ENCODE measurements around the gene CST9. TPM values are rescaled to one million over a fixed set of nuclear protein-coding genes. Genes with fewer than 3 reads are reported as not detected.

Gene CST9
- total RNA-seq, 6 experiments from 2014 or later = not detected

DNA sequence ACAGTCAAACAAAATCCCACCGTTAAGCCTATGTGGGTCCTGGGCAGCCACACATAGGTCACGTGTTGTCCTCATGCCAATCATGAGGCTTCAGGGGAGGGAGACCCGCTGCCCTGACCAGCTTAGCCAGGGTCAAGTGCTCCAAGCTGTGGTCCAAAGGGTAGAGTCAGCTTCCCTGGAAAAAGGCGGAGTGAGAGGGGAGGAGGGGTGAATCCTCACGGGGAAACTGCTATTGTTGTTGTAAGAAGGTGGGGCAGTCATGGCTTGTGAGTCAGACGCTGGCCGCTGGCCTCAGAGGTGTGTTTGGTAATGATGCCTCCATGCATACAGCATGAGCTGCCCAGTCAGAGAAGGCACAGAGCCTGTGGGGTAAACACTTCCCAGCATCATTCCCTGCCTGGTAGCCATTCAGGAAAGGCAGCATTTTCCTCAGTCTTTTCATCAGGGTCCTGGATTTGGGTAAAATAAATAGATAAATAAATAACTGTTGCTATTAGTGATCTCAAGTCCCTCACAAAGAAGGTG lies 23.4 kb upstream of the CST9 start:
- H3K27ac Mint-ChIP-seq = no peak overlapping the region
- no peak overlapping the region for H3K4me3 Mint-ChIP-seq
- peaks cover 6% of the 10 kb centered on the region; the same call in 1 of the 2 replicates for H3K36me3 Mint-ChIP-seq (ENCODE audit: low read depth)
- H3K4me1 Mint-ChIP-seq (ENCODE audit: low read depth) = peaks cover 31% of the 10 kb centered on the region
- DNase-seq = peak; percentile 39
- peaks cover 1% of the 10 kb centered on the region; the same call in 1 of the 2 replicates for H3K27me3 Mint-ChIP-seq (ENCODE audit: insufficient read depth)
- TF ChIP-seq, protein P1, sequence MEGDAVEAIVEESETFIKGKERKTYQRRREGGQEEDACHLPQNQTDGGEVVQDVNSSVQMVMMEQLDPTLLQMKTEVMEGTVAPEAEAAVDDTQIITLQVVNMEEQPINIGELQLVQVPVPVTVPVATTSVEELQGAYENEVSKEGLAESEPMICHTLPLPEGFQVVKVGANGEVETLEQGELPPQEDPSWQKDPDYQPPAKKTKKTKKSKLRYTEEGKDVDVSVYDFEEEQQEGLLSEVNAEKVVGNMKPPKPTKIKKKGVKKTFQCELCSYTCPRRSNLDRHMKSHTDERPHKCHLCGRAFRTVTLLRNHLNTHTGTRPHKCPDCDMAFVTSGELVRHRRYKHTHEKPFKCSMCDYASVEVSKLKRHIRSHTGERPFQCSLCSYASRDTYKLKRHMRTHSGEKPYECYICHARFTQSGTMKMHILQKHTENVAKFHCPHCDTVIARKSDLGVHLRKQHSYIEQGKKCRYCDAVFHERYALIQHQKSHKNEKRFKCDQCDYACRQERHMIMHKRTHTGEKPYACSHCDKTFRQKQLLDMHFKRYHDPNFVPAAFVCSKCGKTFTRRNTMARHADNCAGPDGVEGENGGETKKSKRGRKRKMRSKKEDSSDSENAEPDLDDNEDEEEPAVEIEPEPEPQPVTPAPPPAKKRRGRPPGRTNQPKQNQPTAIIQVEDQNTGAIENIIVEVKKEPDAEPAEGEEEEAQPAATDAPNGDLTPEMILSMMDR (IDR thresholded peaks at IDR 0.05) = no peak
- no peaks in the 10 kb centered on the region for H3K9me3 Mint-ChIP-seq

DNA sequence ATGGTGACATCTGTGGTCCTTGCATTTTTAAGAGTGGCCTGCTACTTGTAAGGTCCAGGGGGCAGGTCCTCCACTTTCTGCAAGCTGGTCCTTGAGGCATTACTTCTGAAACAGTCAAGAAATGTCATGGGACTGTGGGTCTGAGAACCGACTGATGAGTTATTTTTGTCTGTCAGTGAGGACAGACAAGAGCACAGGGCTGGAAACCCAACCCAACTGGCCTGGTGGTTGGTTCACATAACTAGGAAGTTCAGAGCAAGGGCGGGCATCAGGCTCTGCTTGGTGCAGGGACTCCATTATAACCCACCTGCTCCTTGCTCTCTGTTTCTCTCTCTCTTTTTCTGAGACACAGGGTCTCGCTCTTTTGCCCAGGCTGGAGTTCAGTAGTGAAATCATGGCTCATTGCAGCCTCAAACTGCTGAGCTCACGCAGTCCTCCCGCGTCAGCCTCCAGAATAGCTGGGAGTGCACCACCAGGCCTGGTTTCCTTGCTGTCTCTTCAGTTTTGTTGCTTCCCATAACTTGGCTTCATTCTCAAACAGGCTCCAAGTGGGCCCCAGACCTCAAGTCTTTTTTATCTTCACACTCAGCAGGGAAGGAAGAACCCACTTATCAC lies 22.8 kb upstream of the CST9 start:
- DNase-seq = no peak
- Mint-ChIP-seq H3K4me1 (ENCODE audit: low read depth) (peaks cover 37% of the 10 kb centered on the region), H3K27ac (no peak overlapping the region), H3K4me3 (no peak overlapping the region), H3K9me3 (no peaks in the 10 kb centered on the region), H3K27me3 (ENCODE audit: insufficient read depth) (peaks cover 1% of the 10 kb centered on the region; the same call in 1 of the 2 replicates), H3K36me3 (ENCODE audit: low read depth) (peaks cover 3% of the 10 kb centered on the region; the same call in 1 of the 2 replicates)
- TF ChIP-seq, protein P1 (IDR thresholded peaks at IDR 0.05) = no peak

DNA sequence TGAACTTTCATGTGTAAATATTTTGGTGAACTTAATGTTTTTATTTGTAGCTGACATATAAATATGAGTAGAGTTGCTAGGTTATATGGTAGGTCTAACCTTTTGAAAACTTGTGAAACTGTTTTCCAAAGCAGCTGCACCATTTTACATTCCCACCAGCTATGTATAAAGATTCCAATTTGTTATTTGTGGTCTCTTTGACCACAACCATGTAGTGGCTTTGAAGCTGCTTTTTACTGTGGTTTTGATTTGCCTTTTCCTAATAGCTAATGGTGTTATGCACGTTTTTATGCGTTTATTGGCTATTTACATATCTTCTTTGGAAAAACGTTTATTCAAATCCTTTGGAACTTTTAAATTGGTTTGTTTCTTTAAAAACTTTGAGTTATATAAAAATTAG lies 21.8 kb upstream of the CST9 start:
- TF ChIP-seq, protein P1 (IDR thresholded peaks at IDR 0.05) = no peak
- no peak overlapping the region for H3K4me3 Mint-ChIP-seq

DNA sequence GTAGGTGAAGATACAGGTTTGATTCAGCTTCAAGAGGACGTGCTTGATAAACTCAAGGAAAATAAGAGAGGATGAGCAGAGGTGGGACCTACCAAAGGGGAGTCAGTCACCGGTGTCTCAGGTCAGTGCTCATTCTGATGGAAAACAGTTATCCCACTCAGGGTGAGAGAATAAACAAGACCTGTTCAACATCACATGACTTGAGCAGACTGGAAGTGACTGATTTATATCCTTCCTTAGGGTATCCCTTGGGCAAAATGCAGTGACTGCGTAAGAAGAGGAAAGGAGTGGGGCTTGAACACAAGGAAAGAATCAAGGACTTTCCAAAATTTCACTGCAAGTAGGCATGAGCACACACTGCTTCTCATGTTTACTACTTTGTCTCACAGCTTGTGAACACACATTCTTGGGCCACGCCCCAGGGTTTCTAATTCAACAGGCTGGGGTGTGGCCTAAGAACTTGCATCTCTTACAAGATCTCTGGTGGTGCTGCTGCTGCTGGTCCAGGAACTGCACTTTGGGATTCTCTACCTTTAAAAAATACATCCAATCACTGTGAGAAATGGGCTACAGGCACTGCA lies 20.4 kb upstream of the CST9 start:
- Mint-ChIP-seq H3K4me3 (no peak overlapping the region), H3K9me3 (no peaks in the 10 kb centered on the region), H3K4me1 (ENCODE audit: low read depth) (peaks cover 51% of the 10 kb centered on the region), H3K27ac (no peak overlapping the region), H3K27me3 (ENCODE audit: insufficient read depth) (peaks cover 5% of the 10 kb centered on the region; the same call in 1 of the 2 replicates), H3K36me3 (ENCODE audit: low read depth) (no peaks in the 10 kb centered on the region)
- no peak for DNase-seq
- TF ChIP-seq, protein P1 (IDR thresholded peaks at IDR 0.05) = no peak

More for the DNA sequence above, 21.8 kb upstream of the CST9 start:
- no peak for DNase-seq
- H3K4me1 Mint-ChIP-seq (ENCODE audit: low read depth) = peaks cover 46% of the 10 kb centered on the region
- H3K27ac Mint-ChIP-seq = no peak overlapping the region
- no peaks in the 10 kb centered on the region for H3K9me3 Mint-ChIP-seq
- no peaks in the 10 kb centered on the region for H3K36me3 Mint-ChIP-seq (ENCODE audit: low read depth)
- peaks cover 1% of the 10 kb centered on the region; the same call in 1 of the 2 replicates for H3K27me3 Mint-ChIP-seq (ENCODE audit: insufficient read depth)

DNA sequence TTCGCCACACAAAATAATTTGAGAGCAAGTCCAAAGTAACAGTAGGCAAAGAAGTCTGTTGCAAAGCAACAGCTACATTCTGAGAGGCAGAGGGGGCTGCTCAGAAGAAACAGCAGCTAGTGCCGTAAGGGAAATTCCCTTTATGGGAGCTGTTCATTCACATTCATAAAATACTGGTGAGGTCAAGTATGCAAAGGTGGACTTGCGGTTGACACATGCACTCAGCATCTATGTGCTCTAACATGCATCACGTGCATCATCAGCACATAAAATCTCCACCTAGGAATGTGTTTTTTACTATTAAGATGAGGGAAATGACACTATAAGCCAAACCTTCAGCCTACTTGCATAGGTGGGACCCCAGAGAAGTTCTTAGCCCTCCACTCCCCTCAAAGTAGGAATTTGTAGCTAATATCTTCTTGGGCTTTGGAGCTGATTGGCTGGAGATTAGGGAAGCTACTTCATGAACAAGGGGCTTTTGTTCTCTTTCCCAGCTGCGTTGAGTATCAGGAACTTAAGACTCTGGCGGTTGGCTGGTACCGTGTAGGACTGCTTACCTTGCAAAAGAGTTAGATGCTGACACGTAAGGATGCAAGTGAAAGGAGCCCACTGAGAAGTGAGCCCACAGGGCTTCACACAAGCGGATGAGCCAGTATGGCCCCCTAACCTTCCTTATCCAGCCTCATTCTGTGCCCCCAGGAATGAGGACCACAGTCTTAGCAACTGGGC lies 19.7 kb upstream of the CST9 start:
- Mint-ChIP-seq H3K27me3 (ENCODE audit: insufficient read depth) (peaks cover 6% of the 10 kb centered on the region; the same call in 1 of the 2 replicates), H3K4me1 (ENCODE audit: low read depth) (peaks cover 51% of the 10 kb centered on the region), H3K9me3 (no peaks in the 10 kb centered on the region), H3K27ac (no peak overlapping the region), H3K4me3 (no peak overlapping the region), H3K36me3 (ENCODE audit: low read depth) (no peaks in the 10 kb centered on the region)
- no peak for DNase-seq
- TF ChIP-seq, protein P1 (IDR thresholded peaks at IDR 0.05) = no peak

All from HFFc6 (cell line).